ENCODE data around the gene ACO1. TPM values are rescaled to one million over a fixed set of nuclear protein-coding genes. Genes with fewer than 3 reads are reported as not detected.

Gene ACO1
- total RNA-seq, 1 donor from 2014 or later = 19.4 TPM

DNA sequence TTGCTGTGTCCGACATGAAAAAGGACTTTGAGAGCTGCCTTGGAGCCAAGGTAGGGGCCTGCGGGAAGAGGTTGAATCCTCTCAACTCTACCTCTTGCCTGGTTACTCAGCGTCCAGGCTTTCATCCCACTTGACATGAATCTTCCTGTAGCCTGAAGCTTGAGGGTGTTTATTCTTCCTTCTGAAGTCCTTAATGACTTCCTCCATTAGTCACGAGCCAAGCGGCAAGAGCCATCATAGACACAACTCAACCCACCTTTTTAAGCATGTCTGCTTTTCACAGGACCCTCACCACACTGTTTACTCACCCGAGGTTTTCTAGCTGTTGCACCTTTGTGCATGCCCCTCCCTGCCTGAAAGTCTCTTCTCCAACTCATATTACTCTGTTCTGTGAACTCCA, 40.2 kb downstream of the ACO1 start:
- peaks cover 12% of the 10 kb centered on the region for H3K36me3 Mint-ChIP-seq (ENCODE audit: low read depth, unreplicated experiment)
- Histone ChIP-seq H3K4me2 (ENCODE audit: low read length) (no peak overlapping the region), H3K4me3 (ENCODE audit: insufficient read depth, low read depth, low read length) (no peak overlapping the region), H2AFZ (ENCODE audit: low read depth, low read length) (no peak overlapping the region), H3K9ac (ENCODE audit: low read length) (no peak overlapping the region), H3K27ac (ENCODE audit: low read depth, low read length) (no peak overlapping the region), H3K27me3 (ENCODE audit: insufficient read depth, low read length) (no peaks in the 10 kb centered on the region), H4K20me1 (ENCODE audit: insufficient read depth, low read length) (no peaks in the 10 kb centered on the region), H3K79me2 (ENCODE audit: insufficient read depth, low read length) (no peaks in the 10 kb centered on the region), H3K4me1 (ENCODE audit: insufficient read depth, low read length) (peaks cover 28% of the 10 kb centered on the region), H3K9me3 (ENCODE audit: insufficient read depth, low read depth, low read length) (no peaks in the 10 kb centered on the region), H3K36me3 (ENCODE audit: insufficient read depth, low read length) (peaks cover 29% of the 10 kb centered on the region)
- H3K27ac Mint-ChIP-seq (ENCODE audit: unreplicated experiment) = no peak overlapping the region
- DNase-seq (ENCODE audit: low read depth) (peak; percentile 47), FAIRE-seq (no peak)
- no peaks in the 10 kb centered on the region for H3K9me3 Mint-ChIP-seq (ENCODE audit: unreplicated experiment)
- H3K27me3 Mint-ChIP-seq (ENCODE audit: low read depth, unreplicated experiment) = no peaks in the 10 kb centered on the region
- no peak overlapping the region for H3K4me3 Mint-ChIP-seq (ENCODE audit: unreplicated experiment)
- no peak for TF ChIP-seq EZH2 (IDR thresholded peaks at IDR 0.05; ENCODE audit: insufficient read depth, low read length)
- TF ChIP-seq, protein P1, sequence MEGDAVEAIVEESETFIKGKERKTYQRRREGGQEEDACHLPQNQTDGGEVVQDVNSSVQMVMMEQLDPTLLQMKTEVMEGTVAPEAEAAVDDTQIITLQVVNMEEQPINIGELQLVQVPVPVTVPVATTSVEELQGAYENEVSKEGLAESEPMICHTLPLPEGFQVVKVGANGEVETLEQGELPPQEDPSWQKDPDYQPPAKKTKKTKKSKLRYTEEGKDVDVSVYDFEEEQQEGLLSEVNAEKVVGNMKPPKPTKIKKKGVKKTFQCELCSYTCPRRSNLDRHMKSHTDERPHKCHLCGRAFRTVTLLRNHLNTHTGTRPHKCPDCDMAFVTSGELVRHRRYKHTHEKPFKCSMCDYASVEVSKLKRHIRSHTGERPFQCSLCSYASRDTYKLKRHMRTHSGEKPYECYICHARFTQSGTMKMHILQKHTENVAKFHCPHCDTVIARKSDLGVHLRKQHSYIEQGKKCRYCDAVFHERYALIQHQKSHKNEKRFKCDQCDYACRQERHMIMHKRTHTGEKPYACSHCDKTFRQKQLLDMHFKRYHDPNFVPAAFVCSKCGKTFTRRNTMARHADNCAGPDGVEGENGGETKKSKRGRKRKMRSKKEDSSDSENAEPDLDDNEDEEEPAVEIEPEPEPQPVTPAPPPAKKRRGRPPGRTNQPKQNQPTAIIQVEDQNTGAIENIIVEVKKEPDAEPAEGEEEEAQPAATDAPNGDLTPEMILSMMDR (IDR thresholded peaks at IDR 0.05; ENCODE audit: insufficient read depth, low read depth, low read length) = no peak
- peaks cover 39% of the 10 kb centered on the region for H3K4me1 Mint-ChIP-seq (ENCODE audit: low read depth, unreplicated experiment)

- Histone ChIP-seq H3K4me2 (ENCODE audit: low read length) (peak overlapping the region; percentile 61), H3K9me3 (ENCODE audit: insufficient read depth, low read depth, low read length) (no peaks in the 10 kb centered on the region), H2AFZ (ENCODE audit: low read depth, low read length) (no peak overlapping the region), H4K20me1 (ENCODE audit: insufficient read depth, low read length) (no peaks in the 10 kb centered on the region), H3K36me3 (ENCODE audit: insufficient read depth, low read length) (peaks cover 20% of the 10 kb centered on the region), H3K4me3 (ENCODE audit: insufficient read depth, low read depth, low read length) (no peak overlapping the region), H3K79me2 (ENCODE audit: insufficient read depth, low read length) (no peaks in the 10 kb centered on the region), H3K27ac (ENCODE audit: low read depth, low read length) (peak overlapping the region; percentile 66), H3K4me1 (ENCODE audit: insufficient read depth, low read length) (peaks cover 43% of the 10 kb centered on the region), H3K9ac (ENCODE audit: low read length) (peak overlapping the region; percentile 39), H3K27me3 (ENCODE audit: insufficient read depth, low read length) (no peaks in the 10 kb centered on the region)
- peak overlapping the region; percentile 92 for H3K27ac Mint-ChIP-seq (ENCODE audit: unreplicated experiment)
- peak; percentile 93 for DNase-seq (ENCODE audit: low read depth)
- peaks cover 54% of the 10 kb centered on the region for H3K4me1 Mint-ChIP-seq (ENCODE audit: low read depth, unreplicated experiment)
- TF ChIP-seq EZH2 (IDR thresholded peaks at IDR 0.05; ENCODE audit: insufficient read depth, low read length) = no peak
- TF ChIP-seq, protein P1 (IDR thresholded peaks at IDR 0.05; ENCODE audit: insufficient read depth, low read depth, low read length) = no peak
- H3K9me3 Mint-ChIP-seq (ENCODE audit: unreplicated experiment) = no peaks in the 10 kb centered on the region
- no peak for FAIRE-seq
- H3K27me3 Mint-ChIP-seq (ENCODE audit: low read depth, unreplicated experiment) = no peaks in the 10 kb centered on the region
- H3K36me3 Mint-ChIP-seq (ENCODE audit: low read depth, unreplicated experiment) = peaks cover 2% of the 10 kb centered on the region
- peak overlapping the region; percentile 15 for H3K4me3 Mint-ChIP-seq (ENCODE audit: unreplicated experiment)
These were observed 42.0 kb downstream of the ACO1 start for GRCh38 chr9:32426278-32426939.

Data from astrocyte (in vitro differentiated cells and primary cell).